GM18505 (cell line): Measurements from ENCODE around the gene DNM3.
A peak's percentile ranks its signal among the peaks of the same experiment; 100 is the strongest.
"Not testable (repeated sequence)": the region's sequence is repeated elsewhere in the genome, so short reads cannot be mapped to it uniquely, and the experiment has no call there.

Experiments used
- ATAC-seq: cut with Tn5 transposase; IDR thresholded peaks from one replicate; pipeline ENCODE4 v1.9.1; 2021; ENCODE audit not compliant: unreplicated experiment
- POLR2A ChIP-seq: IDR thresholded peaks from 4 replicates; pipeline ENCODE4 v1.6.1; 2011; ENCODE audit warnings: borderline replicate concordance; ENCODE audit not compliant: insufficient read depth, insufficient read length; ENCODE audit errors: extremely low read depth

The DNM3 gene

DNA sequence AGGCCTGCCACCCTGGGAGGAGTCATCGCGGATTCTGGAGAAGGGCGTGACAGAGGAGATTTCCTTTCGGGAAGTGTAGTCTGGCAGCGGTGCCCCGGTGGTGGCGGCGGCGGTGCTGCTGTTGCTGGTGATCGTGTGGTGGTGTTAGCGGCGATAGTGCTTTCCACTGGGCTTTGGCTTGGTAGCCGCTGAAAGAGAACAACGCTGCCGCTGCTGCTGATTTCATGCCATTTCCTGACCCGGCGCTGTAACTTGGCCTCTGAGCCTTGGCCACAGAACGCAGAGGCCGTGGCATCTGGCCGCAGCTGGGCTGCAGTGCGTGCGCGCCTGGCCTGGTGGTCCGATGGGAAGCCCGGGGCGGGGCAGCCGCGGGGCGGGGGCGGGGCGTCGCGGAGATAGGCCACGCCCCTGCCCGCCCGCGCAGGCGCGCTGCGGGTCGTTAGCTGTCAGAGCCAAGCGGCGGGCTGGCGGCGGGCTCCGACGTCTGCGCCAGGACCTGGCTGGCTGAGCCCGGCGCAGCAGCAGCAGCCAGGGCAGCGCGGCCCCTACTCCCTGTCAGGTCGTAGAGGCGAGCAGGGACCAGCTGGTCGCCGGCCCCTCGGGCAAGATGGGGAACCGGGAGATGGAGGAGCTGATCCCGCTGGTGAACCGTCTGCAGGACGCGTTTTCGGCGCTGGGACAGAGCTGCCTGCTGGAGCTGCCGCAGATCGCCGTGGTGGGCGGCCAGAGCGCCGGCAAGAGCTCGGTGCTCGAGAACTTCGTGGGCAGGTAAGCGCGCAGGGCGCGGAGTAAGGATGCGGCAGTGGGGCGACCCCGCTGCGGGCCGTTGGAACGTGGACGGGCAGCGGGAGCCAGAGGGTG lies at the start of gene DNM3:
Gene DNM3, plus strand, starts transcription at position 449 of the 861 bp plus-strand sequence. Its CDS starts 159 bp downstream, at position 608.
- TF ChIP-seq POLR2A = no peak
- peak; percentile 87 for ATAC-seq

DNA sequence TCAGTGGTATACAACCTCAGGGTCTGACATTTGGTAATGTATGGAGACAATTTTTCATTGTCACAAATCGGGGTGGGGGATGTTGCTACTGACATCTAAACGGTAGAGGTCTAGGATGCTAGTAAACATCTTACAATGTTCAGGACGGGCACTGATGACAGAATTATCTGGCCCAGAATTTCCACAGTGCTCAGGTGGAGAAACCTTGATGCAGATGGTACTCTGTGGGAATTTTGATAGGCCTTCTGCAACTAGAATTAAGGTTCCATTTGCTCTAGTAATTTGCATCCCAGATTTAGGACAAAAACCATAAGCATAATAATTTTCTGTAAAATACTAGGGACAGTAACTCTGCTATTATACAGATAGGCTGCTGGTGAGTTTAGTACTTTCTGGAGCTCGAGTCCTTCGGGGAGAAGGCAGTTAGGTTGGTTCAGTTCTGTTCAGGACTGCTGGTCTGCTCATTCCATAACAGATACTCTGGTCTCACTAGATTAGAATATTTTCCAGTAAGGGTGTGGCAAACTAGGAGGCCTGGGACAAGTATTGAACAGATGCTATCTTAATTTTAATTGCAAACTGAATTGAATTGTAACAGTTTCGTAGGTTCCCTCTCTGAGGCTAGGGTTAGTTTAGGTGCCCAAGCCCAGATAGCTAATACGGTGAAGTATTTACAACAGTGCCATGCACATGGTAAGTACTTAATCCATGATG lies 48.5 kb upstream of the DNM3 start:
- ATAC-seq = no peak
- no peak for TF ChIP-seq POLR2A

DNA sequence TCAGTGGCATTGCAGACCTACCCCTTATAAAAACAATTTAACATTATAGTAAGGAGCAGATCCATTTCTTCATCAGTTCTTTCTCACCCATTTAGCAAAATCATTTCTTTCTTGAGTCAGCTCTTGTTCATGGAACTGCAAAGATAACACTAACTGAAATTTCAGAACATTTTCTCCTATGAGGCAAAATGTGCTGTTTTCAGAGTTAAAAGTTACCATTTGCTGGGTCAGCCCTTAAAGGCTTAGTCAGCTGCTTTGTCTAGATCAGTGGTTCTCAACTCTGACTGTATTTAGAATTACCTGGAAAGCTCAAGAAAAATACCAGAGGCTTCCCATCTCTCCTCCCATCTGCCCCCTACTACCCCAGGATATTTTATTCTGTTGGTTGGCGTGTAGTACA lies 47.7 kb upstream of the DNM3 start:
- no peak for ATAC-seq

DNA sequence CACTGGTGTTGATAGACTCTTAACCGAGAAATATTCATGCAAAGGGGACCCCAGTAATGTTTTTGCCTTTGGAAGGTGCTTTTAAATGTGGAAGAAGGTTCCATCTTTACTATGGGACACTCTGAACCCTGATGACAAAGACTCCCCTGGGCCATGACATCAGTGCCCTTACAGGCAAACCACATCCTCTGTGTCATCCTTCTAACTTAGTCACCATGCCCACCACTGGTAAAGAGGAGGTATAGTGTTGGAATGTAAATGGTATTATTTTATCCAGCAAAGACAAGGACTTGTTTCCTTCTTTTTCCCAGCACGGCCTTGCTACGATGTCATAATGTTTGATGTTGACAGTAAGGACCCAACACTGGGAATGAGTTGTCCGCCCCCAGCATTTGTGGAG lies 47.2 kb upstream of the DNM3 start:
- no peak for TF ChIP-seq POLR2A

More for the DNA sequence above, 47.7 kb upstream of the DNM3 start:
- TF ChIP-seq POLR2A = no peak

DNA sequence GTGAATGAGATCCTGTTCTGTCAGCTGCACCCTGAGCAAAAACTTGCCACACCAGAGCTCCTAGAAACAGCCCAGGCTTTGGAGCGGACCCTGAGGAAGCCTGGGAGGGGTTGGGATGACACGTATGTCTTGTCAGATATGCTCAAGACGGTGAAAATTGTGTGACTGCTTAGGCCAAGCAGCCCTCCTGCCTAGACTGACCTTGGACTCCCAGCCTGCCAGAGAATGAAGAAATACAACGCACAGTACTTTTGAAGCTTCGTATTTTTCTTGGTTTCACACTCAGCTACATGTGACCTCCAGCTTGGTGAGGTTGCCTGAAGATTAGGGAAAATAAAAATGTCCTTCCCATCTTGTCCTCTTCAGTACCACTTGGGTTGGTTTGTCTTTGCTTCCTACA lies 44.7 kb upstream of the DNM3 start:
- ATAC-seq = no peak
- no peak for TF ChIP-seq POLR2A

More for the DNA sequence above, 47.2 kb upstream of the DNM3 start:
- no peak for ATAC-seq

DNA sequence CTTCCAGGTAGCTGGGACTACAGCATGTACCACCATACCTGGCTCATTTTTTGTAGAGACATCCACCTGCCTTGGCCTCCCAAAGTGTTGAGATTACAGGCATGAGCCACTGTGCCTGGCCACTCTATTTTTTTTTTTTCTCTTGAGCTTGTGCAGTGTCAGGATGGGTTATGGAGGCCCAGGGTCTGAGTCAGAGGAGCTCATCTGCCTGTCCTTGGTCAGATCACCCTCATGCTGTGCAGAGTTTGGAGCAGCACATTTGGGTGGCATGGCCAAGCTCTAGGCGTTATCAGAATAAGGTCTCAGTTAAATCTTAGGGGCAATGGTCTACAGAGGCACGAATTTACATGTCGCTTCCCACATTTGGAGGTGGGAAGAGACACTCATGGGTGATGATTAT lies 43.0 kb upstream of the DNM3 start:
- ATAC-seq = no peak

DNA sequence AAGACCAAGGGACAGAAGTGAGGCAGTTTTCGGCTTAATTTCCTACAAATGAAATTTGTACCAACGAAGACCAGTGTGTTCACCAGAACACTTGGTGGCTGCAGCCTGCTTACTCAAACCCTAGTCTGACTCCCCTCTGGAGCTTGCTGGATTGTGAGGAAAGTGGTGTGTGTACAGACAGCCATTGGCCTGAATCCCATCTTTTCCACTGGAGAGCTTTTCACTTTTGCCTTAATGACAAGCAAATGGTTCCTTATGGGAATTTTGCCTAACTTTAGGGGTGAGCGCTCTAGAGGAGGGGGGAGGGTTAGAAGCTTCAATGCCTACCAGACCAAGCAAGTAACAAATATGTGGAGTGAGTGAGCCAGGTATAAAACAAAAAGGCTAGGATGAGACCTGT lies 42.5 kb upstream of the DNM3 start:
- no peak for TF ChIP-seq POLR2A
- ATAC-seq = no peak

More for the DNA sequence above, 43.0 kb upstream of the DNM3 start:
- no peak for TF ChIP-seq POLR2A

DNA sequence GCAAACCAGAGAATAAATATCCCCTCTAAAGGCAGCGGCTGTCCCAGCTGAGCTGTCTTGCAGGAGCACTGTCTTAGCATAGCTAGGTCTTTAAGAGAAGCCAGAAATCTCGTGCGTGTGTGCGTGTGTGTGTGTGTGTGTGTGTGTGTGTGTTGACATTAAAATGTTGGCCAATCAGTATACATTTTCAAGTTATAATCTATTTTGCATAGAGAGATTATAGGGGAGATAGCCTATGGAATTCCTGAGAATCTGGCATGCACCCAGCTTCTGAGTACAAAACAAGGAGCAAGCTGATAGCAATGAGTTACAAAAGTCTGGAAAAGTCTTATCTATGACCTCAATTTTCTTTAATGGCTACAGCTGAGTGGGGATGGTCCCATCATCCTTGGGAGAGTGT lies 42.1 kb upstream of the DNM3 start:
- no peak for ATAC-seq
- no peak for TF ChIP-seq POLR2A

DNA sequence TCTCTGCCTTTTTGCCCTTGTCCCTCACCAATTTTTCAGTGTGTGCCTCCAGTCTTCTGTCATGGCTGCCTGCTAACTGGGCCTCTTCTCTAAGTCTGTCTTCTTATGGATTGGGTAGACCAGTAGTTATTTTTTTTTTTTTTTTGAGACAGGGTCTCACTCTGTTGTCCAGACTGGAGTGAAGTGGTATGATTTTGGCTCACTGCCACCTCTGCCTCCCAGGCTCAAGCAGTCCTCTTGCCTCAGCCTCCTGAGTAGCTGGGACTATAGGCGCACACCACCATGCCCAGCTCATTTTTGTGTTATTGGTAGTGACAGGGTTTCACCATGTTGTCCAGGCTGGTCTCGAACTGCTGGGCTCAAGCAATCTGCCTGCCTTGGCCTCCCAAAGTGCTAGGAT lies 41.6 kb upstream of the DNM3 start:
- ATAC-seq = not testable (repeated sequence)

DNA sequence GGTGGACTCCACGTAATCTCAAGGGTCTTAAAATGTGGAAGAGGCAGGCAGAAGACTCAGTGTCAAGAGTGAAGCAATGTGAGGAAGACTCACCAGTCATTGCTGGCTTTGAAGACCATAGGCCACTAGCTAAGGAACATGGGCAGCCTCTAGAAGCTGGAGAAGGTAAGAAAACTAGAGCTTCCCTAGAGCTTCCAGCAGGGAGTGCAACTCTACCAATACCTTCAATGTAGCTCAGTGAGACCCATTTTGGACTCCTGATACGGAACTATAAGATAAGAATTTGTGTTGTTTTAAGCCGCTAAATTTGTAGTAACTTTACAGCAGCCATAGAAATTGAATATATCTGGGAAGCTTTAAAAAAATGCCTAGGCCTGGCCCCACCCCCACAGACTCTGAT lies 41.0 kb upstream of the DNM3 start:
- ATAC-seq = no peak
- TF ChIP-seq POLR2A = no peak

DNA sequence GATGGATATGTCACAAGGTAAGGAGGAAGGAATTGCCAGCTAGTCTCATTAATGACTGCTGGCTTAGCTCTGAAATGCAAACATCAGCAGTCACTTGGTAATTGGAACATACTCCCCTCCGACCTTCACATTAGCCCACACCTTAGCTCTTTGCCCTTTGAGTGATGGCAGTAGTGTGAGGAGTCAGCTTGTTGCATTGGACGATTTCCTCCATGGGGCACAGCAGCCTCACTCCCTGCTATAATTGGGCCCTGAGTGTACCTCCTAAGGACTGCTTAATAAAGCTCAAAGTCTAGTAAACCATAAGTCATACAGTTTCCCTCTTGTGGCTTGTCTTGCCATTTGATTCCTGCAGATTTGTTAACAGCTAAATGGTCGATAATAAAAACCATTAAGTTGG lies 40.4 kb upstream of the DNM3 start:
- ATAC-seq = no peak

DNA sequence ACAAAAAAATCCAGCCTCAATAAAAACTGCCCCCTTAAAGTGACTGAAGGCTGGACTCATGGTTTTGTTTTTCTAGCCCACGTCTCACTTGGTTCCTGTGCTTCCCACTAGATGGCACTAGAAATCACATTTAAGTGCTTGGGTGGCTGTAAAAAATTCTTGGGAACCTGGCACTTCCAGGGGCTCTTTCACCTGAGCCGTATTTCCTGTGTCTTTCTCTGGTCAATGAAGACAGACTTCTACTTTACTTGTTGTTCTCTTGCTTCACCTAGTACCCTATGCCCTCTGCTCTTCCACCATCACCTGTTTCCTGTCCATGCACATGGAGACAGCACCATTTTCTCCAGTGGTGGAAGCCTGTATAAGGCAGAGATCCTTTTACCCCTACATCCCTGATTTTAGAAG lies 39.8 kb upstream of the DNM3 start:
- no peak for TF ChIP-seq POLR2A
- no peak for ATAC-seq

More for the DNA sequence above, 40.4 kb upstream of the DNM3 start:
- TF ChIP-seq POLR2A = no peak

DNA sequence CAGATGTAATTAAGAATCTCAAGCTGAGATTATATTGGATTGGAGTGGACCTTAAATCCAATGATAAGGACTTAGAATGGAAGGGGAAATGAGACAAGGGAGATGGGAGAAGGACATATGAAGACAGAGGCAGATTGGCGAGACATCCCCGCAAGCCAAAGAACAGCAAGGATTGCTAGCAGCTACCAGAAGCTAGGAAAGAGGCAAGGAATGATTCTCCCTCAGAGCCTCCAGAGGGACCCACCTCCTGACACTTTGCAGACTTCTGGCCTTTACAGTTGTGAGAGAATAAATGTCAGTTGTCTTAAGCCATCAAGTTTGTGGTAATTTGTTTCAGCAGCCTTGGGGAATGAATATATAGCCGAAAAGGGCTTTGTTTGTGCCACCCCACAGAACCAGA lies 39.1 kb upstream of the DNM3 start:
- TF ChIP-seq POLR2A = no peak
- no peak for ATAC-seq

DNA sequence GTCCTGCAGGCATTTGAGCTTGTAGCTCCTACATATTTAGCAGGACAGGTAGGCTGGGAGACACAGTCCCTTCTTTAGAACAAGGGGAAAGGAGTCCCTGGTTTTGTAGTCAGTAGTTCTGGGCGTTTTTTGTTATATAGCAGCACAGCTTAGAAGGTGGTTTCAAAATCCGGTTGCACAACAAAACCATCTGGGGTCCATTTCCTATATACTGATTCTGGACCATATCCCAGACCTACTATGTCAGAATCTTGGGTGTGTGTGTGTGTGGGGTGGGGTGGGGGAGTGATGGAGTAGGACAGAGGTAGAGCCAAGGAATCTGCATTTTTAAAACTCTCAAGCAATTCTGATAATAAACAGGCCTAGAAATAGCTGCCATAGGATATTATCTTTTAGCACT lies 38.3 kb upstream of the DNM3 start:
- no peak for ATAC-seq
- no peak for TF ChIP-seq POLR2A
